ENCODE measurements around the gene OGDHL.

Gene OGDHL

DNA sequence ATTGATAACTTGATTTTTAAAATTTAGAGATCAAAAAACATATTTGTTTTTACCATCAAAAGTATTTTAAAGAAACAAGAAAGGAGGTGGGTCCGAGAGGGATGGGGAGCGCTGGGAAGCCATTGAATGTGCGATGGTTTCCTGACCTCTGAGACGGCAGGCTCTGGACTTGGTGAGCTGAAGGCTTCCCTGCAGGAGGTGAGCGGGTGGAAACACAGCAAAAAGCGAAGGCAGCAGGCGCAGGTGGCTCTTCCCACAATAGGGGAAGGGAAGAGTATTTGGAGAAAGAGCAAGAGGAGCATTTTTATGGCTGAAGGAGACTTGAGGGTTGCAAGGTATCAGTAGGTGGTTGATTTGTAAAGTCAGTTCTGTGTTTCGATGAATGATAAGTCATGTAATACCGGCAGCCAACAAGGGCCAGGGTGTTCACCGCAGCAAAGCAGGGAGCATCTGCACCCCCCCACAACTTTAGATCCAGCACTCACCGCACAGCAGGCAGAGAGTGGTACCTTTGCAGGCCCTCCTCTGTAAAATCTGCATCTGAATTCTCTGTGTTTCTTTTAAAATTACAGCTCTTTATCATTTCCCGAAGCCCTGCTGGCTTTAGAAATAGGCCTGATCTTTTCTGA is 72.1 kb downstream of the OGDHL start:
- no peak for DNase-seq (ENCODE audit: low read depth in 2 of 2)

DNA sequence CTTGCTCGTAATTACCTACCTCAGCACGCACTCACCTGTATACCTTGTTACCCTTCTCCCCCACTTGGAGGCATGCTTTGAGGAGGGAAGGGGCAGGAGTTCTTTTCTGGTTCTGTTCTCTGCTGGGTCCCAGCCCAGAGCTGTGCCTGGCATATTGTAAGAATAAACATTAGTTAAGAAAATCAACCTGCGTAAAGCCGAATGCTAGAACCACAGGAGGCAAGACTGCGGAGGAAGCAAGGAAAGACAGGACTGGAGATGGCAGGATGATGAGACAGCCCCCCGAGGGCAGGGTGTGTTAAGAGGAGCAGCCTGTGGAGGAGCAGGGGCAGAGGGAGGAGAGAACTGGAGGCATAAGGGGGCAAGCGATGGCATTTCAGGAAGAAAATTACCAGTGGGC is 73.2 kb downstream of the OGDHL start:
- no peak for DNase-seq (ENCODE audit: low read depth in 2 of 2)

DNA sequence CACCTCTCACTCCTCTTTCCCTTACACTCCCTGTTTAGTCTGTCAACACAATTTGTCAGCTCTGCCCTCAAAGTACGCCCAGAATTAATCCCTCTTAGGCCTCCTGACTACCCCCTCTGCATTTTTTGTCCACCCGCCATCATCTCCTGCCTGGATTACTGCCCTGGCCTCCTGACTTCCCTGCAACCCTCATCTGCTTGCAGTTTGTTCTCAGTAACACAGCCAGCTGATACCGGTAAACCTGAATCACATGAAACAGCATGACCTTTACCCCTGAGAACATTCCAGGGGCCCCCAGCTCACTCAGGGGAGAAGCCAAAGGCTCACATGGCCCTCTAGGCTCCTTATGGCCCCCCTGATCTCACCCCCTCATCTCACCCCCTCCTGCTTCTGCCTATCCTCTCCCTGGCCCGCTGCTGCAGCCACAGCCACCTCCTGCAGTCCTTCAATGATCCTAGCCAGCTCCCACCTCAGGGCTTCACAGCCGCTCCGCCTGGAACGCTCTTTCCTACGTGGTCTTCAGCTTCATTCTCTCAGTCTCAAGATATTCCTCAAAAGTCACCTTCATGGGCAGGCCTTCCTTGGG is 73.8 kb downstream of the OGDHL start:
- DNase-seq (ENCODE audit: low read depth in 2 of 2) = no peak

GRCh38 chr10:49686651-49687050 is 75.5 kb downstream of the OGDHL start:
- no peak for DNase-seq (ENCODE audit: low read depth in 2 of 2)
